ENCODE measurements around the gene PRRT1. TPM values are rescaled to one million over a fixed set of nuclear protein-coding genes. Genes with fewer than 3 reads are reported as not detected.

PRRT1 gene
- total and polyA plus RNA-seq, 4 donors: 0.08 to 0.24 (median 0.19) TPM; not detected in 1

- TF ChIP-seq, protein P1, sequence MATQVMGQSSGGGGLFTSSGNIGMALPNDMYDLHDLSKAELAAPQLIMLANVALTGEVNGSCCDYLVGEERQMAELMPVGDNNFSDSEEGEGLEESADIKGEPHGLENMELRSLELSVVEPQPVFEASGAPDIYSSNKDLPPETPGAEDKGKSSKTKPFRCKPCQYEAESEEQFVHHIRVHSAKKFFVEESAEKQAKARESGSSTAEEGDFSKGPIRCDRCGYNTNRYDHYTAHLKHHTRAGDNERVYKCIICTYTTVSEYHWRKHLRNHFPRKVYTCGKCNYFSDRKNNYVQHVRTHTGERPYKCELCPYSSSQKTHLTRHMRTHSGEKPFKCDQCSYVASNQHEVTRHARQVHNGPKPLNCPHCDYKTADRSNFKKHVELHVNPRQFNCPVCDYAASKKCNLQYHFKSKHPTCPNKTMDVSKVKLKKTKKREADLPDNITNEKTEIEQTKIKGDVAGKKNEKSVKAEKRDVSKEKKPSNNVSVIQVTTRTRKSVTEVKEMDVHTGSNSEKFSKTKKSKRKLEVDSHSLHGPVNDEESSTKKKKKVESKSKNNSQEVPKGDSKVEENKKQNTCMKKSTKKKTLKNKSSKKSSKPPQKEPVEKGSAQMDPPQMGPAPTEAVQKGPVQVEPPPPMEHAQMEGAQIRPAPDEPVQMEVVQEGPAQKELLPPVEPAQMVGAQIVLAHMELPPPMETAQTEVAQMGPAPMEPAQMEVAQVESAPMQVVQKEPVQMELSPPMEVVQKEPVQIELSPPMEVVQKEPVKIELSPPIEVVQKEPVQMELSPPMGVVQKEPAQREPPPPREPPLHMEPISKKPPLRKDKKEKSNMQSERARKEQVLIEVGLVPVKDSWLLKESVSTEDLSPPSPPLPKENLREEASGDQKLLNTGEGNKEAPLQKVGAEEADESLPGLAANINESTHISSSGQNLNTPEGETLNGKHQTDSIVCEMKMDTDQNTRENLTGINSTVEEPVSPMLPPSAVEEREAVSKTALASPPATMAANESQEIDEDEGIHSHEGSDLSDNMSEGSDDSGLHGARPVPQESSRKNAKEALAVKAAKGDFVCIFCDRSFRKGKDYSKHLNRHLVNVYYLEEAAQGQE (IDR thresholded peaks at IDR 0.05): no peak
These were observed 32.7 kb downstream of the PRRT1 start (continued) for GRCh38 chr6:32118782-32119628.

- peaks cover 0 to 18% (median 12%) of the 10 kb centered on the region in 4 donors for H3K4me1 ChIP-seq (ENCODE audit: control insufficient read depth in 4 of 4, insufficient read depth in 4 of 4, low read length in 3 of 4)
- 98% methylated on average over 9 of the region's 9 CpGs for WGBS
- no peaks in the 10 kb centered on the region for H3K9me3 ChIP-seq (ENCODE audit: control insufficient read depth in 4 of 4, low read length in 3 of 4)
- DNase-seq (ENCODE audit: low spot score): no peak
- no peak overlapping the region for H3K9ac ChIP-seq (ENCODE audit: low read depth in 1 of 2, low read length in 2 of 2)
- no peak overlapping the region for H3K4me3 ChIP-seq (ENCODE audit: low read depth in 1 of 3, low read length in 3 of 3)
- H3K27me3 ChIP-seq (ENCODE audit: control insufficient read depth in 4 of 4, insufficient read depth in 4 of 4, low read length in 3 of 4): no peaks in the 10 kb centered on the region
- H3K36me3 ChIP-seq (ENCODE audit: control insufficient read depth in 4 of 4, insufficient read depth in 3 of 4, low read depth in 1 of 4, low read length in 3 of 4): peaks cover 13 to 42% (median 31%) of the 10 kb centered on the region in 4 donors
- TF ChIP-seq RAD21 (IDR thresholded peaks at IDR 0.05) (no peak), SP1 (IDR thresholded peaks at IDR 0.05) (no peak), HNF4A (conservative IDR thresholded peaks at IDR 0.05) (no peak), TAF1 (conservative IDR thresholded peaks at IDR 0.05) (no peak)
- TF ChIP-seq, protein P1 (IDR thresholded peaks at IDR 0.05): no peak
- TF ChIP-seq, protein P2, sequence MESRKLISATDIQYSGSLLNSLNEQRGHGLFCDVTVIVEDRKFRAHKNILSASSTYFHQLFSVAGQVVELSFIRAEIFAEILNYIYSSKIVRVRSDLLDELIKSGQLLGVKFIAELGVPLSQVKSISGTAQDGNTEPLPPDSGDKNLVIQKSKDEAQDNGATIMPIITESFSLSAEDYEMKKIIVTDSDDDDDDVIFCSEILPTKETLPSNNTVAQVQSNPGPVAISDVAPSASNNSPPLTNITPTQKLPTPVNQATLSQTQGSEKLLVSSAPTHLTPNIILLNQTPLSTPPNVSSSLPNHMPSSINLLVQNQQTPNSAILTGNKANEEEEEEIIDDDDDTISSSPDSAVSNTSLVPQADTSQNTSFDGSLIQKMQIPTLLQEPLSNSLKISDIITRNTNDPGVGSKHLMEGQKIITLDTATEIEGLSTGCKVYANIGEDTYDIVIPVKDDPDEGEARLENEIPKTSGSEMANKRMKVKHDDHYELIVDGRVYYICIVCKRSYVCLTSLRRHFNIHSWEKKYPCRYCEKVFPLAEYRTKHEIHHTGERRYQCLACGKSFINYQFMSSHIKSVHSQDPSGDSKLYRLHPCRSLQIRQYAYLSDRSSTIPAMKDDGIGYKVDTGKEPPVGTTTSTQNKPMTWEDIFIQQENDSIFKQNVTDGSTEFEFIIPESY (IDR thresholded peaks at IDR 0.05): no peak
- TF ChIP-seq, protein P3, sequence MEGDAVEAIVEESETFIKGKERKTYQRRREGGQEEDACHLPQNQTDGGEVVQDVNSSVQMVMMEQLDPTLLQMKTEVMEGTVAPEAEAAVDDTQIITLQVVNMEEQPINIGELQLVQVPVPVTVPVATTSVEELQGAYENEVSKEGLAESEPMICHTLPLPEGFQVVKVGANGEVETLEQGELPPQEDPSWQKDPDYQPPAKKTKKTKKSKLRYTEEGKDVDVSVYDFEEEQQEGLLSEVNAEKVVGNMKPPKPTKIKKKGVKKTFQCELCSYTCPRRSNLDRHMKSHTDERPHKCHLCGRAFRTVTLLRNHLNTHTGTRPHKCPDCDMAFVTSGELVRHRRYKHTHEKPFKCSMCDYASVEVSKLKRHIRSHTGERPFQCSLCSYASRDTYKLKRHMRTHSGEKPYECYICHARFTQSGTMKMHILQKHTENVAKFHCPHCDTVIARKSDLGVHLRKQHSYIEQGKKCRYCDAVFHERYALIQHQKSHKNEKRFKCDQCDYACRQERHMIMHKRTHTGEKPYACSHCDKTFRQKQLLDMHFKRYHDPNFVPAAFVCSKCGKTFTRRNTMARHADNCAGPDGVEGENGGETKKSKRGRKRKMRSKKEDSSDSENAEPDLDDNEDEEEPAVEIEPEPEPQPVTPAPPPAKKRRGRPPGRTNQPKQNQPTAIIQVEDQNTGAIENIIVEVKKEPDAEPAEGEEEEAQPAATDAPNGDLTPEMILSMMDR (IDR thresholded peaks at IDR 0.05; ENCODE audit: low read depth, low read length, missing input control): no peak
- TF ChIP-seq, protein P4, sequence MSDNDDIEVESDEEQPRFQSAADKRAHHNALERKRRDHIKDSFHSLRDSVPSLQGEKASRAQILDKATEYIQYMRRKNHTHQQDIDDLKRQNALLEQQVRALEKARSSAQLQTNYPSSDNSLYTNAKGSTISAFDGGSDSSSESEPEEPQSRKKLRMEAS (IDR thresholded peaks at IDR 0.05): no peak
- no peak overlapping the region for H3K27ac ChIP-seq (ENCODE audit: low read depth in 1 of 2, low read length in 2 of 2)
These were observed 34.3 kb downstream of the PRRT1 start for GRCh38 chr6:32117461-32117860.

Data from liver (tissue), 9 donors.